IMR-90 (cell line): ENCODE measurements around the gene SRSF12. TPM values are rescaled to one million over a fixed set of nuclear protein-coding genes. Genes with fewer than 3 reads are reported as not detected.

Source experiments
- ATAC-seq: fragments of 200-7000 bp; cut with Tn5 transposase; 2 replicates; pipeline ENCODE4 v1.9.1; 2020; ENCODE audit warnings: low read depth, mild to moderate bottlenecking, moderate library complexity
- BruUV-seq: library from RNA; stranded (reverse); fragments of 400-500 nt; replicated peaks from 2 replicates; lab custom pipeline; 2021; lab: Mats Ljungman, UMichigan
- CTCF ChIA-PET: fragments of 300-600 bp; formaldehyde crosslinking; extraction: SDS; loops from one replicate; lab custom pipeline; 2021; ENCODE audit warnings: antibody characterized with exemption; lab: Yijun Ruan, JAX
- POLR2A ChIA-PET: fragments of 300-600 bp; sonication (Branson Sonifier 250); formaldehyde crosslinking; loops from one replicate; lab custom pipeline; 2022; ENCODE audit warnings: antibody characterized with exemption; ENCODE audit not compliant: unreplicated experiment; lab: Charles Lee
- DNase-seq: peaks from one replicate; pipeline ENCODE4 v3.0.0; 2013
- H2AFZ ChIP-seq: replicated peaks from 2 replicates; pipeline ENCODE3; 2013; ENCODE audit warnings: low read length, mild to moderate bottlenecking; ENCODE audit not compliant: poor library complexity
- H2AK5ac ChIP-seq: 2 replicates; pipeline ENCODE4 v1.6.1; 2013; ENCODE audit warnings: low read depth, low read length, inconsistent platforms
- H2AK9ac ChIP-seq: replicated peaks from 2 replicates; pipeline ENCODE3; 2013; ENCODE audit warnings: mild to moderate bottlenecking, low read depth, low read length, moderate library complexity; ENCODE audit not compliant: poor library complexity
- H2BK120ac ChIP-seq: 2 replicates; pipeline ENCODE4 v1.6.1; 2013; ENCODE audit warnings: low read depth, low read length, inconsistent platforms
- H2BK15ac ChIP-seq: 3 replicates; pipeline ENCODE4 v1.6.1; 2013; ENCODE audit warnings: low read depth, low read length, inconsistent platforms
- H2BK20ac ChIP-seq: 2 replicates; pipeline ENCODE4 v1.6.1; 2013; ENCODE audit warnings: low read depth, mild to moderate bottlenecking, inconsistent platforms, low read length, moderate library complexity
- H2BK5ac ChIP-seq: 2 replicates; pipeline ENCODE4 v1.6.1; 2013; ENCODE audit warnings: mild to moderate bottlenecking, low read depth, low read length, inconsistent platforms; ENCODE audit not compliant: poor library complexity, severe bottlenecking
- H3K14ac ChIP-seq: replicated peaks from 2 replicates; pipeline ENCODE4 v1.6.1; 2013; ENCODE audit warnings: low read depth, low read length, inconsistent platforms
- H3K18ac ChIP-seq: 2 replicates; pipeline ENCODE4 v1.6.1; 2013; ENCODE audit warnings: low read depth, low read length, control low read depth
- H3K23ac ChIP-seq: 2 replicates; pipeline ENCODE4 v1.6.1; 2013; ENCODE audit warnings: low read depth, low read length, inconsistent platforms
- H3K27ac ChIP-seq: 2 replicates; pipeline ENCODE4 v1.5.1; 2013; ENCODE audit warnings: mild to moderate bottlenecking, control low read depth, low read length; ENCODE audit not compliant: insufficient read depth
- H3K27me3 ChIP-seq: 2 replicates; pipeline ENCODE4 v1.6.1; 2013; ENCODE audit warnings: low read length; ENCODE audit not compliant: control insufficient read depth, insufficient read depth
- H3K36me3 ChIP-seq: 2 replicates; pipeline ENCODE4 v1.6.1; 2013; ENCODE audit warnings: low read length, mixed read lengths; ENCODE audit not compliant: control insufficient read depth, insufficient read depth
- H3K4ac ChIP-seq: 2 replicates; pipeline ENCODE4 v1.6.1; 2013; ENCODE audit warnings: low read depth, low read length, inconsistent platforms
- H3K4me1 ChIP-seq: 2 replicates; pipeline ENCODE4 v1.6.1; 2013; ENCODE audit warnings: low read length, mixed read lengths; ENCODE audit not compliant: control insufficient read depth, insufficient read depth
- H3K4me2 ChIP-seq: 2 replicates; pipeline ENCODE4 v1.6.1; 2013; ENCODE audit warnings: low read depth, mild to moderate bottlenecking, control low read depth, low read length, moderate library complexity
- H3K4me3 ChIP-seq: 2 replicates; pipeline ENCODE4 v1.5.1; 2013; ENCODE audit warnings: low read depth, mild to moderate bottlenecking, control low read depth, low read length, moderate library complexity; ENCODE audit not compliant: insufficient read depth
- H3K56ac ChIP-seq: 2 replicates; pipeline ENCODE4 v1.6.1; 2013; ENCODE audit warnings: low read length, inconsistent platforms; ENCODE audit not compliant: insufficient read depth; ENCODE audit errors: extremely low read depth
- H3K79me1 ChIP-seq, 2 experiments: 2 replicates each; pipeline ENCODE4 v1.6.1; 2013; ENCODE audit warnings: low read length in 2 of 2, inconsistent platforms in 1 of 2, low read depth in 1 of 2
- H3K9ac ChIP-seq: 2 replicates; pipeline ENCODE4 v1.6.1; 2013; ENCODE audit warnings: low read depth, low read length, control low read depth
- H3K9me1 ChIP-seq: 2 replicates; pipeline ENCODE4 v1.6.1; 2013; ENCODE audit warnings: low read length, inconsistent platforms; ENCODE audit not compliant: insufficient read depth
- H3K9me3 ChIP-seq: 2 replicates; pipeline ENCODE4 v1.6.1; 2013; ENCODE audit warnings: low read length; ENCODE audit not compliant: control insufficient read depth, insufficient read depth
- H4K20me1 ChIP-seq: 2 replicates; pipeline ENCODE4 v1.6.1; 2013; ENCODE audit warnings: low read length, inconsistent platforms; ENCODE audit not compliant: insufficient read depth
- H4K5ac ChIP-seq: 2 replicates; pipeline ENCODE4 v1.6.1; 2013; ENCODE audit warnings: mild to moderate bottlenecking, low read depth, low read length, control low read depth
- H4K8ac ChIP-seq, 2 experiments: 2 replicates each; pipeline ENCODE4 v1.6.1; 2013; ENCODE audit warnings: low read depth in 2 of 2, low read length in 2 of 2, control low read depth in 1 of 2, inconsistent platforms in 1 of 2
- H4K91ac ChIP-seq: 2 replicates; pipeline ENCODE4 v1.6.1; 2013; ENCODE audit warnings: low read depth, low read length, inconsistent platforms; ENCODE audit not compliant: insufficient read depth
- BHLHE40 ChIP-seq: fragments of 150-350 bp; IDR thresholded peaks from 2 replicates; pipeline ENCODE4 v1.6.1; 2016; ENCODE audit warnings: mild to moderate bottlenecking, low read depth, low read length
- CEBPB ChIP-seq: IDR thresholded peaks from 2 replicates; pipeline ENCODE4 v1.6.1; 2012; ENCODE audit warnings: low read depth, low read length, improper control_type of control experiment
- CHD1 ChIP-seq: IDR thresholded peaks from 2 replicates; pipeline ENCODE4 v1.6.1; 2012; ENCODE audit warnings: low read depth, low read length, improper control_type of control experiment
- CTCF ChIP-seq: conservative IDR thresholded peaks from 2 replicates; pipeline ENCODE4 v1.5.1; 2012; ENCODE audit warnings: mild to moderate bottlenecking, low read depth, low read length, improper control_type of control experiment
- MAFK ChIP-seq: IDR thresholded peaks from 2 replicates; pipeline ENCODE4 v1.6.1; 2012; ENCODE audit warnings: low read depth, low read length, improper control_type of control experiment
- NFE2L2 ChIP-seq: fragments of 150-350 bp; IDR thresholded peaks from 2 replicates; pipeline ENCODE4 v1.6.1; 2016; ENCODE audit warnings: low read depth, mild to moderate bottlenecking, low read length
- WGBS, 2 experiments: methylation state at CpG; one replicate each; pipeline versions ENCODE4 v1.1.5 to v1.1.7; 2013; ENCODE audit warnings: missing lambda C conversion rate in 2 of 2; ENCODE audit not compliant: insufficient read length in 1 of 2; ENCODE audit errors: extremely low coverage in 2 of 2; 5-methylcytosine and 5-hydroxymethylcytosine counted together
- dilution Hi-C: fragments of 300-500 bp; cut with HindIII; formaldehyde crosslinking; loops from one replicate; pipeline ENCODE4 v1.14.3; 2018; ENCODE audit warnings: low sequenced_read_pairs; ENCODE audit not compliant: unreplicated experiment
- in situ Hi-C: fragments of 300-500 bp; cut with MboI; formaldehyde crosslinking; loops from 3 replicates; pipeline ENCODE4 v1.14.3; 2019; ENCODE audit warnings: low sequenced_read_pairs, inconsistent platforms, mixed read lengths
- intact Hi-C: fragments of 100-400 bp; cut with micrococcal nuclease; formaldehyde crosslinking; loops from 2 replicates; pipeline ENCODE4 v1.10.0; 2022
- polyA plus RNA-seq, 3 experiments: library from polyadenylated mRNA; depleted of rRNA; stranded (reverse); fragments of >200 nt; gene quantifications; 2 replicates each; pipeline ENCODE4 v1.2.3, GENCODE V29; 2012; ENCODE audit warnings: low replicate concordance in 1 of 3
- total RNA-seq: library from RNA; depleted of rRNA; stranded (reverse); fragments of >200 nt; gene quantifications from 2 replicates; pipeline ENCODE4 v1.2.3, GENCODE V29; 2012

Gene SRSF12
- total and polyA plus RNA-seq, 2 of the 4 experiments (the other 2 are of a cell fraction): 0.21 to 0.36 TPM

DNA sequence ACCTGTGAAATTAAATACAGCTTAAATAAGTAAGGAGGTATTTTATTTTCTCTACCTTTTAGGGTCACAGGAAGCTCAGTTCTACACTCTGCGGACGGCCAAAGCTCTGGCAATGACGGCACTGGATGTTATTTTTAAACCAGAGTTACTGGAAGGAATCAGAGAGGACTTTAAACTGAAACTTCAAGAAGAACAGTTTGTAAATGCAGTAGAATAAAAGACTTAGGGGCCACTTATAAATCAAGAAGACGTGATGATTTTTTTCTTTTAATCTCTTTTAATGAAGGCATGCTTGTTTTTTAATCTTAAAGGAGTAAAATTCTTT, 44.1 kb upstream of the SRSF12 start:
- in situ Hi-C loops (no loop called here), dilution Hi-C loops (no loop called here), intact Hi-C loops (no loop called here)
- Histone ChIP-seq H3K4ac (no peak overlapping the region), H4K91ac (no peak overlapping the region), H2AFZ (no peak overlapping the region), H4K8ac (no peak overlapping the region), H3K56ac (no peak overlapping the region), H3K4me1 (no peaks in the 10 kb centered on the region; the same call in 1 of the 2 replicates), H2BK20ac (no peak overlapping the region), H4K20me1 (no peaks in the 10 kb centered on the region), H3K27me3 (no peaks in the 10 kb centered on the region), H3K18ac (no peak overlapping the region), H3K14ac (no peak overlapping the region), H3K23ac (no peak overlapping the region), H3K9me3 (no peaks in the 10 kb centered on the region), H2AK9ac (no peak overlapping the region), H2AK5ac (no peak overlapping the region), H4K5ac (no peak overlapping the region), H3K4me3 (no peak overlapping the region), H2BK15ac (no peak overlapping the region), H3K4me2 (no peak overlapping the region), H2BK120ac (no peak overlapping the region), H3K9me1 (no peaks in the 10 kb centered on the region; the same call in 1 of the 2 replicates), H3K36me3 (peaks cover 10% of the 10 kb centered on the region), H2BK5ac (no peak overlapping the region), H3K27ac (no peak overlapping the region), H3K9ac (no peak overlapping the region), H3K79me1 (no peaks in the 10 kb centered on the region)
- no peak for ATAC-seq
- BruUV-seq: no TSS peak
- CTCF ChIA-PET: no interaction called here
- WGBS, 2 experiments: 40% methylated on average over 1 of the region's 4 CpGs; no CpG with 5 or more reads in 1 of the 2 experiments
- TF ChIP-seq MAFK (no peak), BHLHE40 (no peak), CEBPB (no peak), CHD1 (no peak), NFE2L2 (no peak), CTCF (no peak)
- DNase-seq: no peak
- POLR2A ChIA-PET: no interaction called here
